Measurements from ENCODE around the gene SPOUT1. TPM values are rescaled to one million over a fixed set of nuclear protein-coding genes. Genes with fewer than 3 reads are reported as not detected.
A peak's percentile ranks its signal among the peaks of the same experiment; 100 is the strongest.

SPOUT1 gene
- total and polyA plus RNA-seq, 2 of the 13 experiments (the other 11 are each of a cell fraction or from before 2014, with no cell fraction given), result 39.0 to 45.8 TPM

- TF ChIP-seq ZBTB14 (CRISPR knock-in tag; IDR thresholded peaks at IDR 0.05) (peak; percentile 54; the same call in 1 of the 2 replicates), ZNF552 (CRISPR knock-in tag; IDR thresholded peaks at IDR 0.05; ENCODE audit: borderline replicate concordance) (no peak), ZNF460 (CRISPR knock-in tag; IDR thresholded peaks at IDR 0.05; ENCODE audit: borderline replicate concordance) (0 out of 2 replicates have a peak, but pooled peaks have one; percentile 46), HNF1B (CRISPR knock-in tag; IDR thresholded peaks at IDR 0.05) (no peak), HOXD1 (CRISPR knock-in tag; IDR thresholded peaks at IDR 0.05) (0 out of 2 replicates have a peak, but pooled peaks have one; percentile 63), THRA (CRISPR knock-in tag; IDR thresholded peaks at IDR 0.05; ENCODE audit: borderline replicate concordance) (peak; percentile 39; the same call in 1 of the 2 replicates), SNAPC4 (CRISPR knock-in tag; IDR thresholded peaks at IDR 0.05) (no peak), ZFP41 (CRISPR knock-in tag; IDR thresholded peaks at IDR 0.05; ENCODE audit: borderline replicate concordance) (peak; percentile 76; the same call in 1 of the 2 replicates), CBFB (CRISPR knock-in tag; IDR thresholded peaks at IDR 0.05) (no peak; the same call in 1 of the 2 replicates), SRSF1 (optimal IDR thresholded peaks at IDR 0.05; ENCODE audit: low read depth, low read length) (no peak), NFATC3 (CRISPR knock-in tag; IDR thresholded peaks at IDR 0.05) (no peak), ZBTB33 (CRISPR knock-in tag; IDR thresholded peaks at IDR 0.05) (no peak), SNAI1 (CRISPR knock-in tag; IDR thresholded peaks at IDR 0.05; ENCODE audit: borderline replicate concordance) (0 out of 2 replicates have a peak, but pooled peaks have one; percentile 61), TGIF2 (CRISPR knock-in tag; IDR thresholded peaks at IDR 0.05) (0 out of 2 replicates have a peak, but pooled peaks have one; percentile 24), NR2F6 (IDR thresholded peaks at IDR 0.05) (no peak), NR2F6 (CRISPR knock-in tag; IDR thresholded peaks at IDR 0.05) (no peak), HNRNPUL1 (IDR thresholded peaks at IDR 0.05; ENCODE audit: low read depth, low read length) (no peak)
Observed at GRCh38 chr9:128829477-128830251, at the start of gene SPOUT1 (continued).
